NCI-H2081 treated with DMSO at 0.1 percent for 48 hours (cell line): Measurements from ENCODE around the gene DEPP1.

Experiments
- DNase-seq: peaks from one replicate; lab custom pipeline; 2025; lab: John Stamatoyannopoulos, UW

Gene DEPP1

GRCh38 chr10:44933451-44934321 is 44.9 kb downstream of the DEPP1 start:
- DNase-seq: no peak

DNA sequence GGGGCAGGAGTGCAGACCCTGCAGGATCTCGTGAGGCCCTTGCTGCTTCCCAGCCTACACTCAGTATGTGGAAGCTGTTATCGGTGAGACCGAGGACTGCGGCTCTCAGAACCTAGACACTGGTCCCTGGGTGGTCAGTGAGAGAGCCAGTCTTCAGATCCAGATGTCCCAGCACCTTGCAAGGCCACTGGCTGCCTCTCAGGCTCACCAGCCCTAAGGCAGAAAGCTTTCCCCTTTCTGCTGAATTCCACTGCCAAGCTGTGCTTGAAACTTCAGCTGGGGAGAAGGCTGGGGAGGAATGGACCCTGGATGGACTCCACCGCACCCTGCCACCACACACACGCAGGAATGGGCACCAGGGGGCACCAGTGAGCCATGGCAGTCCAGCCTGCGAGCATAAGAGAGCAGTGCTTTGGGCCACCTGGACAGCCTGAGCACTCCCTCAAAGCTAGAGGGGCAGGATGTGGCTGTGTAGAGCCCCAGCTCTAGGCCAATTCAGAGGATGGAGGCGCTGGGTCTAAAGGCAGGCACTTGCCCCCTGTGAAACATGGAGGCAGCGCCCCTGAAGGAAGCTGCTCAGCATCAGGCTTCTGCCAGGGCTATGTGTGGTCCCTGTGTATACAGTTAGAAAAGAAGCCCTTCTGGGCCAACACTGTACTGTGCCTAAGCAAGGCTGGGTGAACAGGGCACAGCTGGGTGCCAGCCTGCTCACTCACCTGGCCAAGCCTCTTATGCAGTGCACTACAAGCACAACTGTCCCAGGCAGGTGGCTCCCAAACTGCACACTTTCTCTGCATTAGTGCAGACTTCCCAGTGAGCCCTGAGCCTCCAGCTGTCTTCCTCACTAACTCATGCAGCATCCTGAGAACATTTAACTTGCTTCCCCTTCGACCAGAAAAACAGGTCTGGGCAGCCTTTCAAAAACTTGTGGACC is 45.8 kb downstream of the DEPP1 start:
- DNase-seq: no peak

DNA sequence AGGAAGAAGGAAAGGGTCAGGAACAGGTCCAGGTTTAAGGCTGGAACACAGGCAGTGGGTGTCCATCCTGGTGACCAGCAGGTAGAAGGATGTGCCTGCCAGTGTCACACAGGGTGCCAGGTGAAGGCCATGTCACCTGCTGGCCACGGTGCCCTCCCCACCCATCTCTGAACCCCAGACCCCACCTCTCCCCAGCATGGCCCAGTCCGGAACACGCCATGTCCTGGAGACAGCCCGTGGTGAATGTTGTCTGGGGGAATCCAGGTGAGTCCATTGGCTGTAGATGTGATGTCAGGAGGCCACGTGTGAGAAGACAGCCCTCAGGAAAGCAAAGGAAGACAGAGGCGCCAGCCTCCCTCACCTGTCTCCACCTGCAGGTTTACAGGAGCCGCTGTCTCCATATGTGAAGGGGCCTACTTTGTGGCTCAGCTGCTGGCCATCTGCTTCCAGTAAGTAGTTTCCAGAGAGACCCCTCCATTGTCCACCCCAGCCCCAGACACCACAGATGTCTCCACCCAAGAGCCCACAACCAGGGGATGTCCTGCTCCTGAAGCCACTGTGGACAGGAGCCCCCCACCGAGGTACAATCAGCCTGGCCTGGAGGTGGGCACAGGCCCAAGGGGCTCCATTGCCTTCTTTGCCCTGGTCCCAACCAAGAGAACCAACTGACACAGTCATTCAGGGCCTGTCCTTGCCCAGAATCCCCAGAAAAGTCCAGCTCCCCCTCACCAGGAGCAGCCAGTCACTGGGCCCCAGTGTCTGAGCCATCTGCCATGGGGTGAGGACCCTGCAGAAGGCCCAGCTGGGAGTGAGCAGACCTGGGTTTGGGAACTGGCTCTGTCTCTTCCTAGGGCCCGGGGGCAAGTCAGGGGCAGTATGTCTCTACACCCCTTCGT is 46.7 kb downstream of the DEPP1 start:
- no peak for DNase-seq

DNA sequence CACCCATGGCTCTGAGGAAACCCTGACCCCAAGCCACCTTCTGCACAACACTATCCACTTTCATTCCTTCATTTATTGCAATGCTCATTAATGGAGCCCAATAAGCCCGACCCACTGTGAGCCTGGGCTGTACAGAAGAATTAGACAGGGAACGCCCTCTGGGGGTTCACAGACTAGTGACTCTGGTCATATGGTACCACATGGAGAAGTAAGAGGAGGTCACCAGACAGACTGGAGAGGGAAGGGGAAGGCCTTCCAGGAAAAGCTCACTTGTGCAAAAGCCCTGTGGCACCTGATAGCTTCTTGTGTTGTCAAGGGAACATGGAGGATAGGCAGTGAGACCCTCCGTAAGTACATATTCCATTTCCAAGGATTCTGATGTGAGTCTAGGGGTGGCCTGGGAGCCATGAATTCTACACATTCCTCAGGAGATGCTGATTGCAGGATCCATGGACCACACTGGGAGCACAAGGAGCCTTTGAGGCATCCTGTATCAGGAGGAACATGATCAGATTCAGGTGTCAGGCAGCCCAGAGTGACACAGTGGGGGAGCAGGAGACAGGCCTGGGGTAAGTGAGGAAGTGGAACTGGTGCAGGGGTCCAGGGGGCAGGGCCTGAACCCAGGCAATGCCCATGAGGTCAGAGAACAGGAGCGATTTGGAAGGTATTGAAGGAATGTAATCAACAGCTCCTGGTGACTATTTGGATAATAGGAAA is 47.5 kb downstream of the DEPP1 start:
- no peak for DNase-seq

DNA sequence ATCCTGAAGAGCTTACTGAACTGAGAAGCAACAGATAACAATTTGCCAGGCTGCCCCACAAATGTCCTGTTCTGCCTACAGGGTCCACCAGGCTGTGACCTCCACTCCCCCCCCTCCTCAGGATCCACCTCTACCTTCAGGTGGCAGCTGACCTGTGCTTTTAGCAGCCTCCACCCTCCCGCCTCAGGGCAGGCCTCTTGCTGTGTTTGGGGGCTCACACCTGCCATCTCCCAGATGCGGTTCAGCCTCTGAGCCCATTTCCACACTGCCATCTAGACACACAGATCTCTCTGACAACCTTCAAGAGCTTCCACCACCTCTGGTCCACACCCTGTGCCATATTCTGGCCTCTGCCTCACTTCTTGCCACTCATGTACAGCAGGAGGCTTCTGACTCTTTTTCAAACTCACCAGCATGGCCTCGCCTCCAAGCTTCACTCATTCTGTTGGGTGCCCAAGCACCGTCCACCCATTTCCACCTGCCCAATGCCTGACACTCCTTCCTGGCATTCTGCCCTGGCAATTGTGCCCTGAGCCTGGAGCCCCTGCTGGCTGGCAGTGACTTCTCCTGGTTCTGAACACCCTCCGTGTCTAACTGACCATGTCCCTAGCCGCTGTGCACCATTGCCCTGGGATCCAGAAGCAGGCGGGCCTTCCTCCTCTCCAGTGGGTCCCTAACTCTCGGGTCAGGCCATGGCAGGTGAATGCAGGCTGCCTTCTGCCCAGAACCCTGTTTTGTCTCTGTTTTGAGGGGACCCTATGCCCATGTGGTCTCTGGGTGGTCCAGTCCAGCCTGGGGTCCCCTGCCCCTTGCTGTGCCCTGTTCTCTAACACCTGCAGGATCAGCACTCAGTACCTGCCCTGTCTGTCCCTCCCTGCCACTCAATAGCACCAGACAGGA is 49.0 kb downstream of the DEPP1 start:
- DNase-seq: no peak

DNA sequence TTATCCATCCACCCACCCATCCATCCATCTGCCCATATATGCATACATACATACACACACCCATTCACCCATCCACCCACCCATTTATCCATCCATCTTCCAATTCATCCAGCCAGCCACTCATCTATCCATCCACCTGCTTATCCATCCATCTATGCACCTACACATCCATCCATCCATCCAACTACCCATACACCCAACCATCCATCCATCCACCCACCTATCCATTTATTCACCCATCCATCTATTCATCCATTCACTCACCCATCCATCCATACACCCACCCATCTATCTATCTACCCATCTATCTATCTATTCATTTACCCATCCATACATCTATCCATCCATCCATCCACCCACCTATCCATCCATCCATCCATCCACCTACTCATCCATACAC is 50.1 kb downstream of the DEPP1 start:
- DNase-seq: no peak

DNA sequence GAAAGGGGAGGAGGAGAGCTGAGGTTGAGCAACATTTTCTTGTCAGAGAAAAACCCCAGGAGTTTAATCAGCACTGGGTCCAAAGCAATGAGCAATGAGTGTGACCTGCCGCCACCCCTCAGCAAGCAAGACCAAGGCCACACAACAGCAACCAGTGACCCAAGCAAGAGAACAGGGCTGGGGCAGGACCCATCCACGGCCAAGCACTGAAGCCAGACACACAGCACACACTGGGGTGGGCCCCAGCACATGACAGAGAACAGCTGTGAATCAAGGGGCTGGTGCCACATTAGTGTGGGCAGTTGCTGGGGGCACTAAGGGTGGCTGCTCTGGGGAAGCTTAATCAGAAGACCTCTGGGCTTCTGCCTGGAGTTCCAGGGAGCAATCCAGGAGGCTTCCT is 51.3 kb downstream of the DEPP1 start:
- no peak for DNase-seq

DNA sequence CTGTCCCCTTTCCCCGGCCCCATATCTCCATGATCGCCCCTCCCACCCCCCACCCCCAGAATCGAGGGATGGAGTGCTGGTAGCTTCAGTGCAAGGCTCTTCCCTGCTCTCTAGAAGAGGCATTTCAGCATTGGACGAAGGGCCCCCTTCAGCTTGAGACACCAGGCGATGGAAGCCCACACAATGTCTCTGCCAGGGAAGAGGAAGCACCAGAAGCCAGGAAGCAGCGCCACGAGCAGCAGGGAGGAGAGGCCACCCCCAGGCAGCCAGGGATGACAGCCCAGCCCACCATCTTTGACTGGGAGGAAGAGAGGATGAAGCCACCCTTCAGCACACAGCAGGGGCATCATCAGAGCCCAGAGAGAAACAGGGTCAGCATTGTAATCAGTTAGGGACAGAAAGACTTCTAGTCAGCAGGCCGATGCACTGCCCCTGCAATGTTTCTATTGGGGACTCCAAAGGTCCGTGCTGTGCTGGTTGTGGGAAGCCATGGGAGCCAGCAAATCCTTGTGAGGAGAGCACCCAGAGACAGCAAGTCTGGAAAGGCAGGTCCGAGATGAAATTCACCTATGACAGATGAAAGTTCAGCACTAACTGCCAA is 51.8 kb downstream of the DEPP1 start:
- DNase-seq: no peak
